ENCODE data around the gene AGPAT4.
A peak's percentile ranks its signal among the peaks of the same experiment; 100 is the strongest.
"Not testable (repeated sequence)": the region's sequence is repeated elsewhere in the genome, so short reads cannot be mapped to it uniquely, and the experiment has no call there.

AGPAT4 gene

DNA sequence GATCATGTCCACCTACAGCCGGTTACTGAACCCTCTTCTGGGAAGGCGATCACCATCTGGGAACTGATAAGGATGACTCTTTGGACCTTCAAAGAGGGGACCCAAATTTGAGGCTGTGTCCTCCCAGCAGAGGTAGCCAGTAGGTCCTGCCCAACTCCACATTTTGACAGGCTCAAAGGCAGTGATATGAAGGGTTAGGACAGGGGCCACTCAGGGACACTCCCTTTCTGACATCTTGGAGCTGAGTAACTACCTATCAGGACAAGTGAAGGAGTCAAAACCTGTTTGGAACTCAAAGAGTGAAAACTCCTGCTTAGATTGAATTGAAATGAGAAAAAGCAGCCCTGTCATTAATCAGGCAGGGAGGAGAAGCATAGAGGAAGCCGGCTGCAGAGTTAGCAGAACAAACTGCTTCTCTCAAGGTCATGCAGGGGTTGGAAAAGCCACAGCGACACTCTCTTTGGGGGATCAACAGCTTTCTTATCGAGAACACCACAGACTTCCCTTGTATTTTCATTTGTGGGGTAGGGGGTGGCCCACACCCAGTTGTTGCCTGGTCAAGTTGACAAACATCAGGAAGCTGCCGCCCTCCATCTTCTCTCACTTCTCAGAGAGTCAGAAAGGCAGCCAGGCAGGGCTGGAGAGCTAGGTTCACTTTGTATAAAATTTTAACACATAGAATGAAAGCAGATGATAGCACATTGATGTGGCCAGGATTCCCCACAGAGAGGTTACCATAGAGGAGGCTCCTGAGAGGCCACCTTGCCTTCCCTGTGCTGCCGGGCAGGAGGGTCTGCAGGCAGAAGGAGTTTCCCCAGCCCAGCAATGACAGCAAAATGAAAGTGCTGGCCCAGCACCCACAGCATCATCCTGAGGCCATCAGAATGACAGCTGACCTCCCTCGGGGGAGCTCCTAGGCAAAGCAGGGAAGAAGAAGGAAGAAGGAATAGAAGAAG lies 47.6 kb downstream of the AGPAT4 start:
- DNase-seq: no peak

DNA sequence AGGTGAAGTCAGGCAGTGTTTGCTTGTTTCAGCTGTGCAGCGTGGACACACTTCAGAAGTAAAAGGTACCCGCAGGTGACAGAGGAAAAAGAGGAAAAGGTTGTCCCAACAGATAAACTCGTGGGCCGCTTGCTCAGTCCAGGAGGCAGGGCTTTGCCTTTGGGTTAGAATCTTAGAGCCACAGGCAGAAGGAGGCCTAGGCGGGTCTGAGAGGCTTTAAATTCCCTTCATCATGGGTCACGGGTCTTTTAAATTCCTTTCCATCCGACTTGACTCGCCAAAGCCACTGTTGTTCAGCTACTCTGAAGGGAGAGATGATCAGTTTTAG lies 48.2 kb downstream of the AGPAT4 start:
- DNase-seq: no peak

- not testable (repeated sequence) for DNase-seq
Observed at GRCh38 chr6:161224951-161225680, 48.7 kb downstream of the AGPAT4 start.

GRCh38 chr6:161223646-161224045 lies 50.2 kb downstream of the AGPAT4 start:
- DNase-seq: no peak

GRCh38 chr6:161222706-161223234 lies 51.1 kb downstream of the AGPAT4 start:
- DNase-seq: no peak

DNA sequence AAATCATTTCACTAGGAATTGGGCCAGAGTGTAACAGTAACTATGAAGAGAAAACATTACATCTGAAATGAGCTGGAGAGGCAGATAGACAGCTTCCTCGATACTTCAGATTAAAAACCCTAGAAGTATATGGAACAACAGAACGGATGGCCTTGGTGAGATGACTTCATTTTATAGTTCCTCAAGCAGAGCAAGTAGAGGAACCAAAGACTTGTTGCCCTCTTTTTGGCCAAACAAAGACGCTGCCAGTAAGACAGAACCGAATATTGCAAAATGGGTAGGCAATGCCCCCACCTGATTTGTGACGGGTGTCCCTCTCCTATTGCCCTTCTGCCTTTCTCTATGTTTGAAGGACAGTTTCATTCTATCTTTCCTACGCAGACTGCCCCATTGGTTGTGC lies 53.5 kb downstream of the AGPAT4 start:
- DNase-seq: no peak

- DNase-seq: no peak
Observed at GRCh38 chr6:161219680-161220079, 54.2 kb downstream of the AGPAT4 start.

- DNase-seq: no peak
Observed at GRCh38 chr6:161218222-161218621, 55.6 kb downstream of the AGPAT4 start.

GRCh38 chr6:161217628-161218027 lies 56.2 kb downstream of the AGPAT4 start:
- no peak for DNase-seq

GRCh38 chr6:161216616-161217205 lies 57.1 kb downstream of the AGPAT4 start:
- DNase-seq: no peak

- no peak for DNase-seq
Observed at GRCh38 chr6:161215876-161216615, 57.8 kb downstream of the AGPAT4 start.

DNA sequence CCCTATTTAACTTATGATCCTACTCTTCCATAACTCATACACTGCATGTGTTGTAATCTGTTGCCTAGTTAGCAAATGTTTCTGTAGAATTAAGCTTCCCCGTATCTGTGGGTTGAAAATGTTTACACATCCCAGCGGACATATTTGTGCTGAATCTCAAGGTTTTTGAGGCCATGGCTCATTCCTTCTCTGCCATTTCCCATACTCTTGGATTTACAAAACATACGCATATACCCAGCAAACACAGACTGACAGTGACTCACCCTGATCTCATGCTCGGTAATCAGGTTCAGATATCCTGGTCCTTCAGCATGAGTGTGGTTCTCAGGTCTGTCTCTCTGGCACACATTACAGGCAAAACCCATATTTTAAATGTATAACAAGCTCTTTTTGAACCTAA lies 58.7 kb downstream of the AGPAT4 start:
- DNase-seq: peak; percentile 26

- no peak for DNase-seq
Observed at GRCh38 chr6:161214722-161215121, 59.1 kb downstream of the AGPAT4 start.

- DNase-seq: no peak
Observed at GRCh38 chr6:161212902-161213301, 61.0 kb downstream of the AGPAT4 start.

DNA sequence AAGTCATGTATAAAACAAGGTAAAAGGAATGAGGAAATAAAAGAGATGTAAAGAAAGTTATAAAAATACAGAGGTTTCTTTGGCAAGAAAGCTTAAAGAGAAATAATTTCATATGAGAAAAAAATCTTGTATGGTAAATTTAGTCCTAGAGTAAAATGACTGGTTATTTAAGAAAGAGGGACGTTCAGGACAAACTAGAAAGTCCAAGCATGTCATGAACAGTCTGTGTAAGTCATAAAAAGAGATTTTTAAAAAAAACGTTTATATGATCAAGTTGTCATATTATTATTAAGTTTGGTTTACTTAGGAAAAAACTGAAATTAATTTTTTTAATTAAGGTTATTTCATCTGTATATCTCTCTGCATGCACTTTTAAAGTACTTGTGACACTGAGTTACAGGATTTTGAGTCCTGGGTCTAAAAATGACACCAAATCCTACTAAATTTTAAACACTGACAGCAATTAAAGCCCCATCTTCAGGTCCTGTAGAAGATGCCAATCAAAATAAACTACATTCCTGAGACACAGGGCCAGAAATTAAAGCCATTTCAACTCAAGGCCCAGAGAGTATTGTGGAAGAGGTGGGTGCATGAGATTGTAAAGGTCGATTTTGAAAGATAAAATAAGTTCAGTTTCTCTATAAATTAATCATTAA lies 62.4 kb downstream of the AGPAT4 start:
- DNase-seq: no peak

DNA sequence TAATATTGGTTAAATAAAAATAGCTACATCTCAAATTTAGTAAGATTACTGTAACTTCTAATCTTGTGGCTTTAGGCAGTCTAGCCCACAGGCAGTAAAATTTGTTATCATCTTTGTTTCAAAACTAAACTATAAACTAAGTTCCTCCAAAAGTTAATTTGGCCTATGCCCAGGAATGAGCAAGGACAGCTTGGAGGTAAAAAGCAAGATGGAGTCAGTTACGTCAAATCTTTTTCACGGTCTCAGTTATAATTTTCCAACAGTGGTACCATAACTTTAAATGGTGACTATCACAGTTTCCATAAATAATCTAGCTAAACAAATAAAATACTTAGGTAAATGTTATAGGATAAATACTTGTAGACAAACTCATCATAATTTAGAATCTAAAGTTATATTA lies 63.0 kb downstream of the AGPAT4 start:
- no peak for DNase-seq

DNA sequence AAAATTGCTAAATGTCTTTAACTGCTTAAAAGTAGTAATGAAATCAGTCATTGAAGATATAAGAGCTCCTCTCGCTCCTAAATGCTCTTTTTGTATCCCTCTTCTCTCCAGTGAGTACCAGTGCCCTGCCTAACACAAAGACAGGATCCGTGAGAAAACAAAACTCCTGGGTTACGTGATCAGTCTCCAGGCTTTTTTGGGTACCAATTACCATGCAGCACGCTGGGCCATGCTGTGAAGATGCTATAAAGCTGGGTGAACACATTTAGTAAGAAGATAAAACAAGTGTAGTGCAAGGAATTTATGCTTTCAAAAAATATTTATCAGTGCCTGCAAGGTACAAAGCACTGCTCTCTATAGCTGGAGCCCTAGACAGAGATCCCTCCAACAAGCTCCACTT lies 66.7 kb downstream of the AGPAT4 start:
- no peak for DNase-seq

DNA sequence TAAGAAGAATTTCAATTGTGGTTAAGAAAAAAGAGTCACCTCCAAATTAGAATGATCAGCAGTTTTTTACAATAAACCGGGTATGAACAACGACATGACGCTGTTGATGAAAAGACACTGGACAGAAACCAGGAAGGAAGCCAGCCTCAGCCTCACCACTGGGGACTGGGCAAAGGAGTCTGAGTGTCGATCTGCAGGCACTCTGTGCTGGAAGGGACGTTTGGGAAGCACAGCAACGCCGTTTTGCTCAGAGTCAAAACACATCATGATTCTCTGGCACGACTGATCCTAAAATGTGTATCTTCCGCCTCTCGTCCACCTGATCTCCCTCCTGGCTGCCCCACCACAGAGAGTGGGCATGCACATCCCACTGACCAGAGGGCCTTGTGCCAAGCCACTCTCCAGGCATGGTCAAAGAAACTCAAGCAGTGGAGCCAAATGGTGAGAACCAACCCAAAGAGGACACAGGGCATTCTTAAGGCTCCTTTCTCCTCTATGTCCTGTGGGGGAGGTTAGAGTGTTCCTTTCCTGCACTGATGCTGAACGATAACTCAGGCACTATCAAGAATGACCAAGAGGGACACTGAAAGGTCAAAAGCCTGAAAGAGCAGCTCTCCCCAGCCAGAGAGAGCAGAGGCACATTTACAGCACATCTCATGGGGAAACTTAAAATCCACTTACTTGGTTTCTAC lies 68.8 kb downstream of the AGPAT4 start:
- DNase-seq: no peak

- DNase-seq: no peak
Observed at GRCh38 chr6:161200610-161201370, 73.1 kb downstream of the AGPAT4 start.

- no peak for DNase-seq
Observed at GRCh38 chr6:161199850-161200249, 74.0 kb downstream of the AGPAT4 start.

All from T1000 (cell line).